ENCODE results near the gene SCCPDH.
"Not testable (repeated sequence)": the region's sequence is repeated elsewhere in the genome, so short reads cannot be mapped to it uniquely, and the experiment has no call there.

The SCCPDH gene, protein sequence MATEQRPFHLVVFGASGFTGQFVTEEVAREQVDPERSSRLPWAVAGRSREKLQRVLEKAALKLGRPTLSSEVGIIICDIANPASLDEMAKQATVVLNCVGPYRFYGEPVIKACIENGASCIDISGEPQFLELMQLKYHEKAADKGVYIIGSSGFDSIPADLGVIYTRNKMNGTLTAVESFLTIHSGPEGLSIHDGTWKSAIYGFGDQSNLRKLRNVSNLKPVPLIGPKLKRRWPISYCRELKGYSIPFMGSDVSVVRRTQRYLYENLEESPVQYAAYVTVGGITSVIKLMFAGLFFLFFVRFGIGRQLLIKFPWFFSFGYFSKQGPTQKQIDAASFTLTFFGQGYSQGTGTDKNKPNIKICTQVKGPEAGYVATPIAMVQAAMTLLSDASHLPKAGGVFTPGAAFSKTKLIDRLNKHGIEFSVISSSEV

GRCh38 chr1:246724016-246724730 is at the start of gene SCCPDH:
SCCPDH (plus strand) TSS chr1:246724409; CDS start chr1:246724423, 14 bp downstream.
- peak; percentile 67 for DNase-seq

DNA sequence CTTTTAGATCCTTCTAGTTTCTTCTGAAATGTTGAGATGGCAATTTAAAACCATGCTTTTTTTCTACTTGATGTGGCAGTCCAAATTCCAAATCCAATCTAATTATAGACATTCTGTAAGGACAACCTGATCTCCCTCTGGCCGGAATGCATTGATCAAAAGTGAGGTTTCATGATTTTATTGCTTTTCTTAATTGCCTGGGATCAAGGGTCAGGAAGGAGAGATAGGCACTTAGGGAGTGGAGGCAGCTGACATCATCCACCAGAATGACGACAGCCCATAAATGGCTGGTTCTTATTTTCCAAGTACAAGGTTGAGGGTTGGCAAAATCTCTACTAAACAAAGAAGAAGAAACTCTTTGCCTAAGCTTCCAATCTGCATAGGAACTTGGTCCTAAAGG is 46.4 kb upstream of the SCCPDH start:
- DNase-seq: no peak

DNA sequence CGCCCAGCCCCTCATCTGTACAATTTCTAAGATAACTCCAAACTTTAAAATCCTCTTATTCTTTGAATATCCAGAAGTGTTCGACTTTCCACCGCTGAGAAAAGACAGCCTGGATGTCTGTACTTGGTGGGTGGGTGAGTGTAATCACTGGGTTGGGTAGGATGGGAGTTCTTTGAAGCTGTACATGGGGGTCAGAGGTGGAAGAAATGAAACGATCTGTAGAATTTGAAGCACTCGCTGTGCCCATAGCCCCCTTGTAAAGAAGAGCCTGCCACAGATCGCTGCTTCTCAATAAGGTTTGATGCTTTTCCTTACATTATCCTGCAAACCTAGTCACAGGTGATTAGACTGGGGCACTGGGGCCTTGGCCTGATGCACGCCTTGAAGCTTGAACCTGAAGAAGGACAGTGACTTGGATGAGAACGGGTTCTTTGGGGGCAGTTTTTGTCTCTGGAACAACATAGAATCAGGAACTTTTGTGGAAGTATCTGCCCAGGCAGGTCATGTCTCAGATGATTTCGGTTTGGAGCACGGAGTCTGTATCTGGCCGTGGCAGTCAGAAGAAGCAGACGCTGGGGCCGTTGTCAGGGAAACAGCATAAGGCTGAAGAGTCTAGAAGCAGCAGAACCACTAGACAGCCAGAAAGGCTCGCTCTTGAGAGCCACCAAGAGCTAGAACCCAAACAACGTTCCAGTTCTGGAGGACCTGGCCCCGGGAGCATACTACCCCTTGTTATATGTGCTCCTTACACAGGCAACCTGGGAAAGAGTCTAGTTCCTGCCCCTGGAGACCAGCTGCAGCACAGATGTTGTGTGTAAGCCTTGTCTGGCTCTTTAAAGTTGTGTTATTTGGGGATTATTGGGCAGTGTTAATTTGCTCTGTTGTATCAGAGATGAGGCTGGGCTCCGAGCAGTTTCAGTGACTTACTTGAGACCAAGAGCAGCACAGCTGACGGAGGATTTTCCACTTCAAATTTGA is 45.1 kb upstream of the SCCPDH start:
- no peak for DNase-seq

- DNase-seq: no peak
Measured at GRCh38 chr1:246679794-246680177, 44.4 kb upstream of the SCCPDH start.

GRCh38 chr1:246680190-246680589 is 44.0 kb upstream of the SCCPDH start:
- DNase-seq: no peak

DNA sequence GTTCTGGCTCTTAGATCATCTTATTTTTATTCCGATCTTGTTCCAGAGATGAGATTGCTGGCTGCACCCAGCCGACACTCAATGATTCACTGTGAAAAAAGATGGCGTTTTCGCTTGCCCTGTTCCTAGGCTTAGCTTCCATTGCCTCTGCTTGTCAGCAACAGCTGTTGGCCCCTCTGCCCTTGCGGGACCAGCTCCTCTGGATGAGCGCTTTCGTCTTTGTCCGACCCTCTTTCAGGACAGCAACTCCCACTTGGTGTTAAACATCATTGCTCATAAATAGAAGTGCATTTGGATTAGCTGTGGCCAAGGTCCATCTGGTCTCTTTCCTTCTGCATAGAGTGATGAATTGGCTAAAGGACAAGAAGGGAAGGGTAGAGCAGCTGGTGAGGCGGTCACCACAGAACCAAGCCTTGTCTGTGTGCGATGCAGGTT is 43.5 kb upstream of the SCCPDH start:
- no peak for DNase-seq

- no peak for DNase-seq
Measured at GRCh38 chr1:246681900-246682895, 42.0 kb upstream of the SCCPDH start.

GRCh38 chr1:246683521-246683920 is 40.7 kb upstream of the SCCPDH start:
- DNase-seq: no peak

DNA sequence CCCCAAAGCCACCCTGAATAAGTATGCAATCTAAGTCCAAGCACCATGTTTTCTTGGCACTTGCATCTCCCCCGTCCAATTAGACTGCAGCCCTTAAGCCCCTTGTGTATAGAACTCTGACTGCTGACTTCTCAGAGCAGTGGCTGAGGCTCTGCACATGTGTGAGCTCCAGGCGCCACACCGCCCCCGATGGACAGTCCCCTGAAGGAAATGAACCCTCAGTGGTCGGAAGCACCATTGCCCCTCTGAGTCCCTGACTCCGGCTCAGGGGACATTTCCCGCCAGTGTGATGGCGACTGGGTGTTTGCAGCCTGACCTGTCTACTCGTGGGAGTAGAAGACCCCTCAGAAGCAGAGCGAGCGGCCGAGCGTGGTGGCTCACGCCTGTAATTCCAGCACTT is 37.2 kb upstream of the SCCPDH start:
- no peak for DNase-seq

GRCh38 chr1:246689409-246690008 is 34.7 kb upstream of the SCCPDH start:
- DNase-seq: peak; percentile 19

DNA sequence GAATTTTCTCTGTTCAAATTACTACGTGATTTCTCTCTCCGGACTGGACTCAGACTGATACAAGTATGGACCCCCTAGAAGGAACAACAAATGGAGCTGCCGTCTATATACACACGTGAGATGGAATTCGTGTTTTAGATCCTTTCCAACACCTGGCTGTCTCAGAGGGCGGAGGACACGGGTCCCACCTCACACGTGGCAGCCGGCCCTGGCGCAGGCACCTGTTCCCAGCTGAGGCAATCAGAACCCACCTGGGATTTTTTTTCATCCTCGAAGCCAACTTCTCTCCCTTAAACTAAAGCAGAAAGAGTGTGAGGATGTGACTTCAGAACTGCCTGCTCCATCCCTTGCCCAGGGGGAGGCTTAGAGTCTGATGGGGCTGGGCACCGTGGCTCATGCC is 34.1 kb upstream of the SCCPDH start:
- DNase-seq: no peak

DNA sequence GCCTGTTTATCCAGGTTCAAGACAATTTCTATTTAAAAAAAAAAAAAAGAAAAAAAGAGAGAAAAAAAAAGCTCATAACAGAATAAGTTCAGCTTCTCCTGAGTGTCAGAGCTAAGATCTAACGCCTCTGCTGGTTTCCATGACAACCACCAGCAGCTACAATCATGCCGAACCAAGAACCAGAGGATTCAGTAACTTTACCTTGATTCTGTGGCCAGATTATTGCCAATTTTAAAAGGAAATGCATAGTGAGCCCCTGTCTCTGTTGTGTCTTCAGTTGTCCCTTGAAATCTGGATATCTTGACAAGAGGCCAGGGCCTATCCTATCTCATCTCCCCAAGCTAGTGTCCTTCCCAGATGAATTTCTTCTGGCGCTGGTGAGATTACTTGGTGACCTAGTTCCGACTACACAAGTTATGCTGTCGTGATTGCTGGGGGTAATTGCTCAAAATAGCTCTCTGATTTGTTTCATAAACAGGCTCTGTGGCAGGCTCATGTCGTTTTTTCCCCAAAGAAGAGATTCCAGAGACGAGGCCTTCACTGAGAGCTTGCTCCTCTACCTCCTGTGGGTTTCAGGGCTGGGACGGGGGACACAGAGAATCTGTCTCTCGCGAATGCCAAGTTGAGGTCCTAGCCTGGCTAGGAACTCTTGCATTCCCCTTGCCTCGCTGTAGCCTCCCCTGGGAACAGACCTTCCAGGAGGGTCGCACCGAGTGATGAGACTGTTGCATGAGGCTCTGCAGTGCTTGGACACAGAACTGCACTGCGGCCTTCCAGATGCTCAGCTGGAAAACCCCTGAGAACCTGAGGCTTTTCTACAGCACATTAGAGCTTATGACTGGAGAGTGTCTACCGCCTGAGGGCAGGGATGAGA is 32.4 kb upstream of the SCCPDH start:
- no peak for DNase-seq

- not testable (repeated sequence) for DNase-seq
Measured at GRCh38 chr1:246694213-246694895, 29.9 kb upstream of the SCCPDH start.

- DNase-seq: no peak
Measured at GRCh38 chr1:246695136-246695535, 29.1 kb upstream of the SCCPDH start.

- DNase-seq: no peak
Measured at GRCh38 chr1:246695666-246696065, 28.5 kb upstream of the SCCPDH start.

DNA sequence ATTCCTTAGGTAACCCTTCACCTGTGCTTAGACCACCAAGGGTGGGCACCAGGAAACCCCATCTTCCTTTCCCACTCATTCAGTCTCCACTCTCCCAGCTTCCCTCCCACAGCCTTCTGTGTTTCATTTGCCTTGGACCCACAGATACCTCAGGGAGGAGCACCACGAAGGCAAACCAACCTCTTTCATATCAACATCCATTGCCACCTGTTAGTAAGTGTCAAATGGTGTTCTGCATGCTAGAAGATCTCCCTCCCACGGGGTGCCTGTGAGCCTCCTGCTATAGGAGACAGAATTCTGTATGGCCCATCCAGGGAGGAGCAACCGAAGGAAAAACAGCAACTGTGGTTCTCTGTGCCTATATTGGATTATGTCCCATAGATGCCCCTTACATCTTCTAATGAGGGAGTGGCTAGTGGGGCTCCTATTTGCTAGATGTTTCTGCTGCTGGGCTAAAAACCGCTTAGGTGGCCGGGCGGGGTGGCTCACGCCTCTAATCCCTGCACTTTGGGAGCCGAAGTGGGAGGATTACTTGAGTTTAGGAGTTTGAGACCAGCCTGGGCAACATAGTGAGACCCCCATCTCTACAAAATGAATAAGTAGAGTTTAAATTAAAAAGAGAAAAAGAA is 25.6 kb upstream of the SCCPDH start:
- no peak for DNase-seq

DNA sequence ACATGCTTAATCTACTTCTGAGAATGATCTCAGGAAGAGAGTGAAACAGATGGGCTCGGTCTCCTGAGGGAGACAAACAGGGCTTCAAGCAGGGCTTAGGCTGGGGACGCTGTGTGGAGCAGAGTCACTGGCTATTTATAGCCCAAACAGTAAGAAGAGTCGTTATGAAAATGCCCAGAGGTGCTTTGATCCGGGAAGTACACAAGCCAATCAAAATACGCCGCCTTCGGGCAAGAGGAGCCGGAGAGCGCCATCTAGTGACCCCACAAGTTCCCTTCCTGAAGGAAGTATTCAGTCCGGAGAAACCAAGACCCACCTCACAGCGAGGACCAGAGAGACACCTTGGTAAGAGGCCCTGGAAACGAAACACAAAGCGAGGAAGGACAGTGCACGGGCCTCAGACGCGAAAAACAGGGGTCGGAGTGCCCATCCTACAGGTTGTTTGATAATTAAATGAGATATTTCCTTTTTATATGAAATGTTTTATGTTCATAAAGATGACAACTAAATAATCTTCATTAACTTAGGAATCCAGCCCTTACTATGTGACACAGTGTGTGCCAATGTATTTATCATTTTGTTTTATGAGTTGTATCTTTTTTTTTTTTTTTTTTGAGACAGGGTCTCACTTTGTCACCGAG is 25.0 kb upstream of the SCCPDH start:
- peak; percentile 64 for DNase-seq

DNA sequence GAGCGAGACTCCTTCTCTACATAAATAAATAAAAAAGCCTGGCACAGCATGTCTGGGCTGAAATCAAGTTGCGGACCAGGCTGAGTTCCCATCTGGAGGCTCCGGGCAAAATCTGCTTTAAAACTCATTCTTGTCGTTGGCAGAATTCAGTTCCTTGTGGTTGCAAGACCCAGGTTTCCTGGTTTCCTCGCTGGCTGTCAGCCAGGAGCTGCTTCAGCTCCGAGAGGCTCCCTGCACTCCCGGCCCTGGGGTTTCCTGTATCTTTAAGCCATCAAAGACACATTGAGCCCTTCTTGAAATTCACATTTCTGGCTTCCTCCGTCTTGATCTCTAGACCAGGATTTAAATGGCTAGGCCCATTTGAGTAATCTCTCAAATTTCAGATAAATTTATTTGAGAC is 20.6 kb upstream of the SCCPDH start:
- DNase-seq: no peak

GRCh38 chr1:246705368-246705767 is 18.8 kb upstream of the SCCPDH start:
- DNase-seq: no peak
